ENCODE results near the gene DIPK1B.

DNA sequence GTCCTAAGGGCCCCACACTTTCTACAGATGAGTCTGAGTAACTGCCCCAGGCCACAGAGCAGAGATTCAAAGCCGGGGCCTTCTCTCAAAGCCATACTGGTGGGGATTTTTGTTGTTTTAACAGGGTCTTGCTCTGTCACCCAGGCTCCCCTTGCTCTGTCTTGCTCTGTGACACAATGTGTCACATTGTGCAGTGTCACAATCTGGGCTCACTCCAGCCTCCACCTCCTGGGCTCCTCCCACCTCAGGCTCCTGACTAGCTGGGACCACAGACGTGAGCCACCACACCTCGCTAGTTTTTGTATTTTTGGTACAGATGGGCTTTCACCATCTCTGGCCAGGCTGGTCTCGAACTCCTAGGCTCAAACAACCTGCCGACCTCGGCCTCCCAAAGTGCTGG is 33.7 kb upstream of the DIPK1B start:
- TF ChIP-seq, protein P1, sequence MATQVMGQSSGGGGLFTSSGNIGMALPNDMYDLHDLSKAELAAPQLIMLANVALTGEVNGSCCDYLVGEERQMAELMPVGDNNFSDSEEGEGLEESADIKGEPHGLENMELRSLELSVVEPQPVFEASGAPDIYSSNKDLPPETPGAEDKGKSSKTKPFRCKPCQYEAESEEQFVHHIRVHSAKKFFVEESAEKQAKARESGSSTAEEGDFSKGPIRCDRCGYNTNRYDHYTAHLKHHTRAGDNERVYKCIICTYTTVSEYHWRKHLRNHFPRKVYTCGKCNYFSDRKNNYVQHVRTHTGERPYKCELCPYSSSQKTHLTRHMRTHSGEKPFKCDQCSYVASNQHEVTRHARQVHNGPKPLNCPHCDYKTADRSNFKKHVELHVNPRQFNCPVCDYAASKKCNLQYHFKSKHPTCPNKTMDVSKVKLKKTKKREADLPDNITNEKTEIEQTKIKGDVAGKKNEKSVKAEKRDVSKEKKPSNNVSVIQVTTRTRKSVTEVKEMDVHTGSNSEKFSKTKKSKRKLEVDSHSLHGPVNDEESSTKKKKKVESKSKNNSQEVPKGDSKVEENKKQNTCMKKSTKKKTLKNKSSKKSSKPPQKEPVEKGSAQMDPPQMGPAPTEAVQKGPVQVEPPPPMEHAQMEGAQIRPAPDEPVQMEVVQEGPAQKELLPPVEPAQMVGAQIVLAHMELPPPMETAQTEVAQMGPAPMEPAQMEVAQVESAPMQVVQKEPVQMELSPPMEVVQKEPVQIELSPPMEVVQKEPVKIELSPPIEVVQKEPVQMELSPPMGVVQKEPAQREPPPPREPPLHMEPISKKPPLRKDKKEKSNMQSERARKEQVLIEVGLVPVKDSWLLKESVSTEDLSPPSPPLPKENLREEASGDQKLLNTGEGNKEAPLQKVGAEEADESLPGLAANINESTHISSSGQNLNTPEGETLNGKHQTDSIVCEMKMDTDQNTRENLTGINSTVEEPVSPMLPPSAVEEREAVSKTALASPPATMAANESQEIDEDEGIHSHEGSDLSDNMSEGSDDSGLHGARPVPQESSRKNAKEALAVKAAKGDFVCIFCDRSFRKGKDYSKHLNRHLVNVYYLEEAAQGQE (tag by site-specific recombination; IDR thresholded peaks at IDR 0.05) = no peak
- TF ChIP-seq MZF1 (tag by site-specific recombination; IDR thresholded peaks at IDR 0.05; ENCODE audit: borderline replicate concordance) (no peak), ZNF184 (tag by site-specific recombination; IDR thresholded peaks at IDR 0.05) (no peak), ZBTB7A (tag by site-specific recombination; IDR thresholded peaks at IDR 0.05; ENCODE audit: low read depth) (no peak), ZFP3 (tag by site-specific recombination; IDR thresholded peaks at IDR 0.05; ENCODE audit: low read depth) (no peak), ZNF274 (IDR thresholded peaks at IDR 0.05; ENCODE audit: low read length) (no peak), ZNF274 (tag by site-specific recombination; IDR thresholded peaks at IDR 0.05; ENCODE audit: borderline replicate concordance) (no peak)
- TF ChIP-seq, protein P2, sequence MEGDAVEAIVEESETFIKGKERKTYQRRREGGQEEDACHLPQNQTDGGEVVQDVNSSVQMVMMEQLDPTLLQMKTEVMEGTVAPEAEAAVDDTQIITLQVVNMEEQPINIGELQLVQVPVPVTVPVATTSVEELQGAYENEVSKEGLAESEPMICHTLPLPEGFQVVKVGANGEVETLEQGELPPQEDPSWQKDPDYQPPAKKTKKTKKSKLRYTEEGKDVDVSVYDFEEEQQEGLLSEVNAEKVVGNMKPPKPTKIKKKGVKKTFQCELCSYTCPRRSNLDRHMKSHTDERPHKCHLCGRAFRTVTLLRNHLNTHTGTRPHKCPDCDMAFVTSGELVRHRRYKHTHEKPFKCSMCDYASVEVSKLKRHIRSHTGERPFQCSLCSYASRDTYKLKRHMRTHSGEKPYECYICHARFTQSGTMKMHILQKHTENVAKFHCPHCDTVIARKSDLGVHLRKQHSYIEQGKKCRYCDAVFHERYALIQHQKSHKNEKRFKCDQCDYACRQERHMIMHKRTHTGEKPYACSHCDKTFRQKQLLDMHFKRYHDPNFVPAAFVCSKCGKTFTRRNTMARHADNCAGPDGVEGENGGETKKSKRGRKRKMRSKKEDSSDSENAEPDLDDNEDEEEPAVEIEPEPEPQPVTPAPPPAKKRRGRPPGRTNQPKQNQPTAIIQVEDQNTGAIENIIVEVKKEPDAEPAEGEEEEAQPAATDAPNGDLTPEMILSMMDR (tag by site-specific recombination; IDR thresholded peaks at IDR 0.05) = no peak

All from HEK293 (cell line).